ENCODE measurements around the gene ZNF628.

DNA sequence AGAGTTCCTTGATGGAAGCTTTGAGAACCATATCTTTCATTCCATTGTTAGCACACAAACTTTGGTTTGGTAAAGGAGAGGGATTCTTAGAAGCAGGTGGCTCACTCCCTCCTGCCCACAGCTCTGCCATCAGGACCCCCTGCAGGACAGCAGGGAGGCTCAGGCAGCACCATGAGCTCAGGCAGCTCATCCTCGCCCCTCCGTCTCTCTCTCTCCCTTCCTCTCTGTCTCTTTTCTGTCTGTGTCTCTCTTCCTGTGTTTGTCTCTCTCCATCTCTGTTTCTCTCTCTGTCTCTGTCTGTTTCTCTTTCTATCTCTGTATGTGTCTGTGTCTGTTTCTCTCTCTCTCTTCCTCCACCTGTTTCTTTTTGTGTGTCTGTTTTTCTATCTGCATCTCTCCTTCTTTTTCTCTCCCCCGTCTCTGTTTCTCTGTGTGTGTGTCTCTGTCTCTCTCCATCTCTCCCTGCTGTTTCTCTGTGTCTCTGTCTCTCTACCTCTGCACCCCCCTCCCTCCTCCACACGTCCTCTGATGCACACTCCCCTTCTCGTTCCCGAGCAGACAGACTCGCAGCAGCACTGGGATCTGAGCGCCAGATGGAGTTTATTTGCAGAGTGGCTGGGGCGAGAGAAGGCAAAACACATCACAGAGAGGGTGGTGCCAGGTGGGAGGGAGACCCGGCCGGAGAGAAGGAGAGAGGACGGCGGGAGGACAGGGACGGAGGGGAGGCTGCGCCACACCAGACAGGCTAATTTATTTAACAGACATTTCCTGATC lies 51.8 kb downstream of the ZNF628 start:
- TF ChIP-seq, protein P1, sequence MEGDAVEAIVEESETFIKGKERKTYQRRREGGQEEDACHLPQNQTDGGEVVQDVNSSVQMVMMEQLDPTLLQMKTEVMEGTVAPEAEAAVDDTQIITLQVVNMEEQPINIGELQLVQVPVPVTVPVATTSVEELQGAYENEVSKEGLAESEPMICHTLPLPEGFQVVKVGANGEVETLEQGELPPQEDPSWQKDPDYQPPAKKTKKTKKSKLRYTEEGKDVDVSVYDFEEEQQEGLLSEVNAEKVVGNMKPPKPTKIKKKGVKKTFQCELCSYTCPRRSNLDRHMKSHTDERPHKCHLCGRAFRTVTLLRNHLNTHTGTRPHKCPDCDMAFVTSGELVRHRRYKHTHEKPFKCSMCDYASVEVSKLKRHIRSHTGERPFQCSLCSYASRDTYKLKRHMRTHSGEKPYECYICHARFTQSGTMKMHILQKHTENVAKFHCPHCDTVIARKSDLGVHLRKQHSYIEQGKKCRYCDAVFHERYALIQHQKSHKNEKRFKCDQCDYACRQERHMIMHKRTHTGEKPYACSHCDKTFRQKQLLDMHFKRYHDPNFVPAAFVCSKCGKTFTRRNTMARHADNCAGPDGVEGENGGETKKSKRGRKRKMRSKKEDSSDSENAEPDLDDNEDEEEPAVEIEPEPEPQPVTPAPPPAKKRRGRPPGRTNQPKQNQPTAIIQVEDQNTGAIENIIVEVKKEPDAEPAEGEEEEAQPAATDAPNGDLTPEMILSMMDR (conservative IDR thresholded peaks at IDR 0.05; ENCODE audit: low read length): no peak
- TF ChIP-seq EZH2phosphoT487 (IDR thresholded peaks at IDR 0.05; ENCODE audit: borderline replicate concordance): no peak
